Body of pancreas (tissue), 4 donors: ENCODE data around the gene FCN1. TPM values are rescaled to one million over a fixed set of nuclear protein-coding genes. Genes with fewer than 3 reads are reported as not detected.

Experiments
- ATAC-seq: fragments of 150-250 bp; one replicate; pipeline ENCODE4 v1.9.1; 2016
- DNase-seq, 4 donors: peaks; one replicate each; pipeline ENCODE4 v3.0.0-alpha.2; 2019
- H3K27ac ChIP-seq, 4 donors: fragments of 200-600 bp; sonication (generic); 1 replicate in 3 of 4; 2 replicates in 1 of 4; pipeline versions ENCODE4 v1.5.1 to v1.6.1; 2016 to 2019; ENCODE audit warnings: mild to moderate bottlenecking in 1 of 4, mixed read lengths in 1 of 4, moderate library complexity in 1 of 4
- H3K27me3 ChIP-seq, 2 donors: fragments of 200-600 bp; sonication (generic); one replicate each; pipeline ENCODE4 v1.6.0; 2016; ENCODE audit warnings: mild to moderate bottlenecking in 1 of 2
- H3K36me3 ChIP-seq, 2 donors: fragments of 200-600 bp; sonication (generic); replicated peaks in 1 of 2; 2 replicates each; pipeline ENCODE4 v1.5.1; 2016; ENCODE audit warnings: low read depth in 2 of 2; ENCODE audit not compliant: insufficient read depth in 1 of 2
- H3K4me1 ChIP-seq: fragments of 200-600 bp; sonication (generic); one replicate; pipeline ENCODE4 v1.6.0; 2016
- H3K4me3 ChIP-seq, 2 donors: fragments of 200-600 bp; sonication (generic); 1 replicate in 1 of 2; 2 replicates in 1 of 2; pipeline ENCODE4 v1.5.1; 2016 to 2019
- H3K9me3 ChIP-seq, 3 donors: fragments of 200-600 bp; sonication (generic); 1 replicate in 2 of 3; 2 replicates in 1 of 3; pipeline ENCODE4 v1.5.1; 2016
- CTCF ChIP-seq, 7 experiments: fragments of 450-650 bp in 4 of 7; fragments of 200-600 bp in 3 of 7; sonication (generic) in 3 of 7; IDR thresholded peaks; one replicate each; pipeline ENCODE4 v1.5.1; 2016 to 2019; ENCODE audit warnings: antibody characterized with exemption in 7 of 7
- POLR2A ChIP-seq, 3 donors: fragments of 450-650 bp; IDR thresholded peaks; one replicate each; pipeline ENCODE4 v1.6.1; 2016; ENCODE audit warnings: antibody characterized with exemption in 3 of 3, mild to moderate bottlenecking in 2 of 3
- WGBS, 2 donors: methylation state at CpG; one replicate each; pipeline ENCODE4 v1.1.5; 2017; 5-methylcytosine and 5-hydroxymethylcytosine counted together
- intact Hi-C: fragments of 100-400 bp; cut with DNase I; formaldehyde crosslinking; loops from one replicate; pipeline ENCODE4 v1.15.1; 2023
- total RNA-seq, 2 donors: library from RNA; depleted of rRNA; stranded (reverse); fragments of >200 nt; gene quantifications; one replicate each; pipeline ENCODE4 v1.1.0, GENCODE V29; 2016

The FCN1 gene
- total RNA-seq, 2 donors from 2014 or later = not detected

- DNase-seq (no peak), ATAC-seq (no peak)
- intact Hi-C loops = no loop called here
- H3K9me3 ChIP-seq = no peaks in the 10 kb centered on the region
- no peak overlapping the region for H3K4me3 ChIP-seq
- no peaks in the 10 kb centered on the region for H3K4me1 ChIP-seq
- 40 to 74% methylated on average over 2 to 3 of the region's 3 CpGs for WGBS, 2 donors
- H3K27me3 ChIP-seq = no peaks in the 10 kb centered on the region
- no peaks in the 10 kb centered on the region for H3K36me3 ChIP-seq
- no peak overlapping the region for H3K27ac ChIP-seq
- TF ChIP-seq POLR2A (IDR thresholded peaks at IDR 0.05) (no peak), CTCF (IDR thresholded peaks at IDR 0.05) (no peak)
Measured at GRCh38 chr9:134882204-134882785, 35.4 kb downstream of the FCN1 start.

- ATAC-seq (no peak), DNase-seq (no peak)
- 66 to 89% methylated on average over 5 to 13 of the region's 13 CpGs for WGBS, 2 donors
- H3K4me3 ChIP-seq = no peak overlapping the region
- H3K36me3 ChIP-seq = no peaks in the 10 kb centered on the region
- H3K27me3 ChIP-seq = no peaks in the 10 kb centered on the region
- H3K4me1 ChIP-seq = no peaks in the 10 kb centered on the region
- H3K9me3 ChIP-seq = no peaks in the 10 kb centered on the region
- TF ChIP-seq POLR2A (IDR thresholded peaks at IDR 0.05) = no peak
- intact Hi-C loops = no loop called here
- H3K27ac ChIP-seq = no peak overlapping the region
Measured at GRCh38 chr9:134881313-134881670, 36.4 kb downstream of the FCN1 start.

DNA sequence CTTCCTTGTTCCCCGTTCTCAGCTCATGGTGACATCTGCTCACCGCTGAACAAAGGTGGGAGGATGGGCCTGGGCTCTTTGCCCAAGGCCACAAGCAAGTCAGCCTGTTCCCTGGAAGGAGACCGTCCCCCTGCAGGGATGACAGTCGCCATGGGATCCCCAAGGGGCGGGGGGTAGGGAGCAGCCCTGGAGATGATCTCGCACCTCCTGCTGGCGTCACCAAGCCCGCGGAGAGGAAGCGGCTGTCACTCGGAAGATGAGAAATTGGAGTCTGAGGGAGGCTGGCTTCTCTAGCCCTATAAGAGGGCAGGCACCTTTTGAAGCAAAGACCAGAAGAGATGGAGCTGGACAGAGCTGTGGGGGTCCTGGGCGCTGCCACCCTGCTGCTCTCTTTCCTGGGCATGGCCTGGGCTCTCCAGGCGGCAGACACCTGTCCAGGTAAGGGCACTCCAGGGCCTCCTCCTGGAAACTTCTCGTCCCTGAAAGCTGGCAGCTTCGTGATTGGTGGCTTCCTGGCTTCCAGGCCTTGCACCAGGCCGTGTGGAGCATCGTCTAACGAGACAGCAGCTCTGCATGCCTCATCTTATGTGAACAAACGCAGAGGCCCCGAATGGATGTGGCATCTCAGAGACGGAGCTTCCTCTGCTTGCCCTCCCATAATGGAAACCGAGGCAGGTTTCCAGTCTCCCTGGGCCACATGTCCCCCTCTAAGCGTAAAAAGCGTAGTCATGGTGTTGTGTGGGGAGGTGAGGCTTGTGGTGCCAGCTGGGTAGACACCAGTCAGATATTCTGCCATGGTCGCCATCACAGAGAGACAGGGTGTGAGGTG, 37.0 kb downstream of the FCN1 start, which contains the start of gene FCN2:
Gene FCN2, plus strand, starts transcription at position 327 of the 829 bp plus-strand sequence. Its CDS starts 12 bp downstream, at position 339.
- no peak for ATAC-seq
- Histone ChIP-seq H3K9me3 (no peaks in the 10 kb centered on the region), H3K27ac (no peak within 1 kb of the TSS), H3K36me3 (no peaks in the 10 kb centered on the region), H3K4me1 (no peaks in the 10 kb centered on the region), H3K27me3 (no peaks in the 10 kb centered on the region), H3K4me3 (no peak within 1 kb of the TSS)
- no peak for DNase-seq
- intact Hi-C loops = no loop called here
- TF ChIP-seq CTCF (IDR thresholded peaks at IDR 0.05) = no peak
- TF ChIP-seq POLR2A (IDR thresholded peaks at IDR 0.05) = no peak
- 56 to 67% methylated on average over 9 to 25 of the region's 25 CpGs for WGBS, 2 donors

GRCh38 chr9:134879664-134880483, 37.8 kb downstream of the FCN1 start:
- no peaks in the 10 kb centered on the region for H3K27me3 ChIP-seq
- no peaks in the 10 kb centered on the region for H3K9me3 ChIP-seq
- no peaks in the 10 kb centered on the region for H3K4me1 ChIP-seq
- H3K36me3 ChIP-seq = no peaks in the 10 kb centered on the region
- TF ChIP-seq CTCF (IDR thresholded peaks at IDR 0.05) (no peak), POLR2A (IDR thresholded peaks at IDR 0.05) (no peak)
- 72 to 76% methylated on average over 10 to 13 of the region's 13 CpGs for WGBS, 2 donors
- no peak for ATAC-seq
- no peak overlapping the region for H3K4me3 ChIP-seq
- H3K27ac ChIP-seq = no peak overlapping the region
- DNase-seq = no peak
- intact Hi-C loops = no loop called here

DNA sequence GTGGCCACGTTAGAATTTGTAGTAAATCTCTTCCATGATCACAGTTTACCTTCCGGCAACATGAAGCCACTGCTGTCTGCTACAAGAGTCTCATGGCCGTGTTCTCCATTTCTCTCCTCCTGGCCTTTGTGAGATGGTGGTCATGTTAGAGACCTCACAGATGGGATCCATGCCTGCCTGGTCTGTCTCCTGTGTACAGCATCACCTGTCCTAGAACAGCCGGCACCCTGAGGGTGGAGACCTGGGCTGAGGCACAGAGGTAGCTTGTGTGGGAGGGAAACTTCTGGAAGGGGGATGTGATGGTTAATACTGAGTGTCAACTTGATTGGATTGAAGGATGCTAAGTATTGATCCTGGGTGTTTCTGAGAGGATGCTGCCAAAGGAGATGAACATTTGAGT, 40.2 kb downstream of the FCN1 start:
- intact Hi-C loops = no loop called here
- ATAC-seq = no peak
- TF ChIP-seq CTCF (IDR thresholded peaks at IDR 0.05) (no peak), POLR2A (IDR thresholded peaks at IDR 0.05) (no peak)
- H3K4me1 ChIP-seq = no peaks in the 10 kb centered on the region
- no peak overlapping the region for H3K27ac ChIP-seq
- no peaks in the 10 kb centered on the region for H3K9me3 ChIP-seq
- WGBS, 2 donors = 63 to 73% methylated on average over 4 of the region's 4 CpGs
- H3K27me3 ChIP-seq = no peaks in the 10 kb centered on the region
- no peak for DNase-seq
- H3K36me3 ChIP-seq = no peaks in the 10 kb centered on the region
- no peak overlapping the region for H3K4me3 ChIP-seq
